Renal cortex interstitium (tissue), 11 donors: ENCODE results near the gene PLSCR4. TPM values are rescaled to one million over a fixed set of nuclear protein-coding genes. Genes with fewer than 3 reads are reported as not detected.

Experiments
- DNase-seq, 11 donors: peaks; one replicate each; pipeline ENCODE4 v3.0.0-alpha.2; 2013; ENCODE audit warnings: low read depth in 9 of 11, low spot score in 4 of 11; ENCODE audit errors: extremely low read depth in 1 of 11
- polyA plus RNA-seq, 3 donors: library from polyadenylated mRNA; unstranded; fragments of 120-200 nt; gene quantifications; one replicate each; pipeline ENCODE4 v1.2.1, GENCODE V29; 2013; ENCODE audit not compliant: insufficient read length in 3 of 3

Gene PLSCR4
- polyA plus RNA-seq, 3 donors: 15.2 to 18.0 (median 17.0) TPM

DNA sequence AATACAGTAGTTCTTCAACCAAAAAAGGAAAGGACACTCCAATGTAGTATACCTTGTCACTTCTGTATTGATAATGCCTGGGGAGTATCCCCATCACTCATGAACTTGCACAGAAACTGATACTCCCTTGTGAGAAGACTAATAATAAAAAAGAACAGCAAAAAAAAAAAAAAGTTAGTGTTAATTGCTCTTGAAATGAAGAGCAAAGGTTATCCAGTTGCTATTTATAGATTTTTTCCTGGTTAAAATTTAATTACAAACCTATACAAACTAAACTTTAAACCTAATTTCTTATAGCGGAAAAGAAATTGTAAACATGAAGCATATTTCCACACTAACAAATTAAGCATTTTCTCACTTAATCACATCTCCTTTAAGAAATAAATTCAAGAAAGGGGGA, 96.6 kb downstream of the PLSCR4 start:
- DNase-seq: no peak

DNA sequence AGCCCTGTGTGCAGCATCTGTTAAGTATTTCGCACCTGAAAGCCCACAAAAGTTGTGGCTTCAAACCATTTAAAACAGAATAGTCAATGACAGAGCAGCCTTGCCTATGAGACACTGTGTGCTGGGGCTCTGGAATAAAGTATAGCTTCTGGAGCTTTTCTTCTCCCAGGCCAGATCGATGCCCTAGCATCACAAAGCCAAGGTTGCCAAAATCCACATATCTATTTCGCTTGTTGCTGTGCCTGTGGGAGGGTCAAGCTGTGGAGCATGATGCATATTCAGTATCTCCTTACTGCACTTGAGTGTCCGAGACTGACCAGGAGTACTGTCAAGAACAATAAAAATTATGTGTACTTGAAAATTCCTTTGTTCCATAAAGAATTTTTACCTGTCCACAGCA, 97.5 kb downstream of the PLSCR4 start:
- DNase-seq: no peak

DNA sequence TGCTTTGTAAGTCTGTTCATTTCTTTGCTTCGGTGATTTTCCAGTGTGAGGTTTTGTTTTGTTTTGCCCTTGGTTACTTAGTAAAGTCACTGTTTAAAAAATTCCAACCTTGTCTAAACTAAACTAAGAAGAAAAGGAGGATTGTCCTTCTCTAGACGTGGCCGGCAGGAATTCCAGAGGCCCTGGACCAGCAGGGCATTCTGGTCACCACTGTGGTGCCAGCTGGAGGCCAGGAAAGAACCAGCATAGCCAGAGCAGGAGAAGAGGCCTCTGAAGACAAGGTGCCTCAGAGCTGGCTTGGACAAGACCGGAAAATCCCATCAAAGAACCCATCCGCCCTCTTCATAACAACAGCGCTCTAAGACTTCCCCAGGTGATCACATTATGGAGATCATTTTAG, 98.1 kb downstream of the PLSCR4 start:
- peak in 2 of 11 donors; percentile 18 to 37 for DNase-seq

DNA sequence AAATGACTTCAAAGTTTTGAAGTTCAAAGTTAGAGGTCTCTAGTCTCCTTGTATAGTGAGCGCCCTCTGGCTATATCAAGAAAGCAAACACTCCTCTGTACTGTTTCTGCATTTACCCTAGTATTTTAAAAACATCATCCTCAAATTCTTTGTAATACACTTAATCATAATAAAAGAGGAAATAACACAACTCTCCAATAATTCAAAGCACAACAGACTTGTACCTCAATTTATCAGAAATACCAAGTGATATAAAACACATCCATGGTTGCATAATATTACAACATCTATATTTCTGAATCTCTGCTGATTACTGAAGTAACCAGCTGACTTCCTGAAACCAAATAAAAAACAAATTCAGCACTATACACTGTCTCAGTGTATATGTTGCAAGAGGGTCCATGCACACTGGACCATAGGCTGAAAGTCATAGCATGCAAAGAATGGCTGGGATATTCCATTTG, 102.4 kb downstream of the PLSCR4 start:
- DNase-seq: no peak

DNA sequence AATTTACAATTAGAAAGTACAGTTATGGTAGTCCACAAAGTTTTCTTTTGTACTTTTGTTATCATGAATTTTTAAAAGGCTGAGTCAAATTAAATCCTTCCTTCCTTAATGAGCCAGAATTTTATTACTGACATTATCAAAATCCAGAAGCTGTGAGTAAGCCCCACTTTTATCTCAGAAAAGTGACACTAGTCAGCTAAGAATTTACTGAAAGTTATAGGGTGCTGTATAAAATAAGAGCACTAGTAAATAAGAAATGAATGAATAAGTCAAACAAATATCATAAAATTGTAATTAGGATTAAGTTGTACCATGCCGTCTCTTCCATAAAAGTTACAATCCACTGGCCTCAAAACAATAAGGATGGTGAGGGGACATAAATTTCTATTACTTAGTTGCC, 105.3 kb downstream of the PLSCR4 start:
- DNase-seq: no peak

DNA sequence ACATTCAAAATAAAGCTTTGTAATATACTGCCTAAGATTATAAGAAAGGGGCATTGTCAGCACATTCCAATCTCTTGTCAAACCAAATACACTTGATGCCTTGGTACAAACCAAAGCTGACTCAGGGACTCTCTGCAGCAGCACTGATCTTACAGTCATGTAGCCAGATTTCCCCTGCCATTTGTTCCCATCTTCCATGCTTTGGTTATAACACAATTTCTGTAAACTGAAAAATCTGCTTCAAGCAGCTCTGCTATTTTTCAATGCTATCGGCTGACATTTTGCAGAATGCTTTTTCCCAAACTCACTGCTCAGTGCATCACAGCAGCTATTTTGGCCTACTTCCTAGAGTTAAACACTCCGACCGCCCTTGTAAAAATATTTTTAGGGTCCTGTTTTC, 108.1 kb downstream of the PLSCR4 start:
- DNase-seq: peak in 1 of 11 donors; percentile 33

Other genes with a start within 250 kb of the PLSCR4 start
- 100 to 1,000 TPM; 136 to 191 (median 183) TPM for gene PLOD2, start 89.9 kb downstream of the PLSCR4 start, polyA plus RNA-seq
- 1 to 10 TPM; 1.2 to 1.7 (median 1.6) TPM for gene PLSCR2, start 218.5 kb upstream of the PLSCR4 start, polyA plus RNA-seq